HG03457 (cell line): ENCODE results near the gene IFNG.
A peak's percentile ranks its signal among the peaks of the same experiment; 100 is the strongest.
"Not testable (repeated sequence)": the region's sequence is repeated elsewhere in the genome, so short reads cannot be mapped to it uniquely, and the experiment has no call there.

Experiments used
- ATAC-seq: cut with Tn5 transposase; IDR thresholded peaks from one replicate; pipeline ENCODE4 v1.9.1; 2021; ENCODE audit warnings: moderate number of reproducible peaks; ENCODE audit not compliant: unreplicated experiment

Gene IFNG

GRCh38 chr12:68159681-68160304 is at the start of gene IFNG:
Gene IFNG, minus strand, starts transcription at chr12:68159740. Its CDS starts 125 bp downstream, at chr12:68159615.
- peak; percentile 37 for ATAC-seq

- not testable (repeated sequence) for ATAC-seq
Measured at GRCh38 chr12:68209048-68209728, 49.6 kb upstream of the IFNG start.

- ATAC-seq: no peak
Measured at GRCh38 chr12:68207276-68207675, 47.7 kb upstream of the IFNG start.

GRCh38 chr12:68206446-68206845 is 46.9 kb upstream of the IFNG start:
- ATAC-seq: no peak

- ATAC-seq: no peak
Measured at GRCh38 chr12:68203460-68203875, 43.9 kb upstream of the IFNG start.

- ATAC-seq: no peak
Measured at GRCh38 chr12:68200854-68201253, 41.3 kb upstream of the IFNG start.

GRCh38 chr12:68199127-68199526 is 39.6 kb upstream of the IFNG start:
- ATAC-seq: no peak

- no peak for ATAC-seq
Measured at GRCh38 chr12:68198507-68199086, 39.1 kb upstream of the IFNG start.

- no peak for ATAC-seq
Measured at GRCh38 chr12:68190301-68190700, 30.8 kb upstream of the IFNG start.

- ATAC-seq: no peak
Measured at GRCh38 chr12:68189821-68190242, 30.3 kb upstream of the IFNG start.

- ATAC-seq: no peak
Measured at GRCh38 chr12:68185598-68185997, 26.1 kb upstream of the IFNG start.

- peak; percentile 77 for ATAC-seq
Measured at GRCh38 chr12:68180792-68181744, 21.5 kb upstream of the IFNG start.

- ATAC-seq: no peak
Measured at GRCh38 chr12:68178774-68179439, 19.4 kb upstream of the IFNG start.

- ATAC-seq: no peak
Measured at GRCh38 chr12:68178184-68178583, 18.6 kb upstream of the IFNG start.

GRCh38 chr12:68177562-68177961 is 18.0 kb upstream of the IFNG start:
- no peak for ATAC-seq

GRCh38 chr12:68176257-68176656 is 16.7 kb upstream of the IFNG start:
- no peak for ATAC-seq

- peak; percentile 91 for ATAC-seq
Measured at GRCh38 chr12:68175557-68176061, 16.1 kb upstream of the IFNG start.

- ATAC-seq: not testable (repeated sequence)
Measured at GRCh38 chr12:68174761-68175160, 15.2 kb upstream of the IFNG start.

GRCh38 chr12:68173792-68174191 is 14.3 kb upstream of the IFNG start:
- no peak for ATAC-seq

- no peak for ATAC-seq
Measured at GRCh38 chr12:68170726-68171125, 11.2 kb upstream of the IFNG start.
